ENCODE measurements around the gene CMPK1. TPM values are rescaled to one million over a fixed set of nuclear protein-coding genes. Genes with fewer than 3 reads are reported as not detected.

CMPK1 gene
- total and polyA plus RNA-seq, 2 of the 4 experiments (the other 2 are of a cell fraction), result 23.1 to 31.9 TPM

DNA sequence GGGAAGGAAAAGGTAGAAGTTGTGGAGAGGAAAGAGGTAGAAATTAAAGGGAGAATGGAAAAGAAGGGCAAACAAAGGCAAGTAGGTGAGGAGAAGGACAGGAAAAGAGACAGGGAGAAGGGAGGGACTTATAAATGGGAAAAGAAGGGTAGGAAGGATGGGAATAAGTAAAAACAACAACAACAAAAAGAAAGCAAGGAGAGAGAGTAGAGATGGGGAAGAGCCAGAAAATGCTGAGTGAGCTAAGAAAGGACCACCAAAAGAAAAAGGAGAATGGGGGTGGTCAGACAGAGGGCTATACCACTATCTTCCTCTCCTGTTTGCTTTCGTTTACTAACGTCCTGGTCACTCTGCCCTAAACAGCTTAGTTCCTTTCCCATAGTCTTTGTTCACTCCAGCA, 1.7 kb upstream of the CMPK1 start:
- H3K4ac ChIP-seq (ENCODE audit: low read depth, low read length), result no peak overlapping the region
- peaks cover 0 to 21% of the 10 kb centered on the region in 2 experiments; a peak in 3 of 4 replicates for H3K79me1 ChIP-seq (ENCODE audit: low read depth in 1 of 2, low read length in 2 of 2)
- H4K8ac ChIP-seq (ENCODE audit: low read depth in 2 of 2, low read length in 2 of 2), result no peak overlapping the region
- H3K23ac ChIP-seq (ENCODE audit: low read depth, low read length), result peak overlapping the region; percentile 41; the same call in 1 of the 2 replicates
- peaks cover 6% of the 10 kb centered on the region for H3K4me1 ChIP-seq (ENCODE audit: control insufficient read depth, insufficient read depth, low read length)
- H3K4me2 ChIP-seq (ENCODE audit: low read depth, low read length), result no peak overlapping the region
- H2AFZ ChIP-seq (replicated peaks; ENCODE audit: low read length, poor library complexity), result no peak overlapping the region
- H4K5ac ChIP-seq (ENCODE audit: low read depth, low read length), result no peak overlapping the region
- no peak overlapping the region for H2BK20ac ChIP-seq (ENCODE audit: low read depth, low read length)
- no peak overlapping the region for H3K56ac ChIP-seq (ENCODE audit: extremely low read depth, insufficient read depth, low read length)
- DNase-seq, result no peak
- no peak overlapping the region for H2AK9ac ChIP-seq (replicated peaks; ENCODE audit: low read depth, low read length, poor library complexity)
- H3K9me1 ChIP-seq (ENCODE audit: insufficient read depth, low read length), result peaks cover 10% of the 10 kb centered on the region
- H2BK120ac ChIP-seq (ENCODE audit: low read depth, low read length), result no peak overlapping the region
- intact Hi-C loops (cut with micrococcal nuclease), result loop anchor here (5.0 to 10.0 kb wide), 4 partner anchors 45 to 155 kb away; partner anchors contain the start of genes FOXD2 and PDZK1IP1
- in situ Hi-C loops (cut with MboI; ENCODE audit: low sequenced_read_pairs), result no loop called here
- no peak overlapping the region for H3K9ac ChIP-seq (ENCODE audit: low read depth, low read length)
- dilution Hi-C loops (cut with HindIII; ENCODE audit: low sequenced_read_pairs, unreplicated experiment), result no loop called here
- H2AK5ac ChIP-seq (ENCODE audit: low read depth, low read length), result no peak overlapping the region
- CTCF ChIA-PET, result interaction anchor here (0.7 kb wide), 1 partner anchor 65 kb away, joined by 3 read pairs; no protein-coding TSS in a partner anchor
- no peak overlapping the region for H3K4me3 ChIP-seq (ENCODE audit: insufficient read depth, low read depth, low read length)
- no TSS peak for BruUV-seq (replicated peaks)
- H4K20me1 ChIP-seq (ENCODE audit: insufficient read depth, low read length), result peaks cover 3% of the 10 kb centered on the region
- no peak overlapping the region for H3K18ac ChIP-seq (ENCODE audit: low read depth, low read length)
- WGBS, 2 experiments (ENCODE audit: extremely low coverage in 2 of 2, insufficient read length in 1 of 2), result no CpG with 5 or more reads among the region's 2 CpGs
- ATAC-seq (ENCODE audit: low read depth), result no peak
- no peak overlapping the region for H4K91ac ChIP-seq (ENCODE audit: insufficient read depth, low read depth, low read length)
- H3K36me3 ChIP-seq (ENCODE audit: control insufficient read depth, insufficient read depth, low read length), result no peaks in the 10 kb centered on the region
- TF ChIP-seq MXI1 (IDR thresholded peaks at IDR 0.05; ENCODE audit: borderline replicate concordance, low read depth, low read length), result no peak
- TF ChIP-seq CEBPB (IDR thresholded peaks at IDR 0.05; ENCODE audit: low read depth, low read length), result no peak
- no peak for TF ChIP-seq POLR2A (IDR thresholded peaks at IDR 0.05; ENCODE audit: low read depth, low read length)
- no peak for TF ChIP-seq CHD1 (IDR thresholded peaks at IDR 0.05; ENCODE audit: low read depth, low read length)
- TF ChIP-seq RFX5 (IDR thresholded peaks at IDR 0.05; ENCODE audit: low read depth, low read length), result no peak
- TF ChIP-seq ELK1 (IDR thresholded peaks at IDR 0.05; ENCODE audit: borderline replicate concordance, low read depth, low read length), result no peak
- TF ChIP-seq NFE2L2 (IDR thresholded peaks at IDR 0.05; ENCODE audit: low read depth, low read length), result no peak
- TF ChIP-seq, protein P1, sequence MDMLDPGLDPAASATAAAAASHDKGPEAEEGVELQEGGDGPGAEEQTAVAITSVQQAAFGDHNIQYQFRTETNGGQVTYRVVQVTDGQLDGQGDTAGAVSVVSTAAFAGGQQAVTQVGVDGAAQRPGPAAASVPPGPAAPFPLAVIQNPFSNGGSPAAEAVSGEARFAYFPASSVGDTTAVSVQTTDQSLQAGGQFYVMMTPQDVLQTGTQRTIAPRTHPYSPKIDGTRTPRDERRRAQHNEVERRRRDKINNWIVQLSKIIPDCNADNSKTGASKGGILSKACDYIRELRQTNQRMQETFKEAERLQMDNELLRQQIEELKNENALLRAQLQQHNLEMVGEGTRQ (IDR thresholded peaks at IDR 0.05; ENCODE audit: low read depth, low read length), result no peak
- TF ChIP-seq BHLHE40 (IDR thresholded peaks at IDR 0.05; ENCODE audit: low read depth, low read length), result no peak
- no peak for TF ChIP-seq SMC3 (IDR thresholded peaks at IDR 0.05; ENCODE audit: low read depth, low read length)
- TF ChIP-seq, protein P2, sequence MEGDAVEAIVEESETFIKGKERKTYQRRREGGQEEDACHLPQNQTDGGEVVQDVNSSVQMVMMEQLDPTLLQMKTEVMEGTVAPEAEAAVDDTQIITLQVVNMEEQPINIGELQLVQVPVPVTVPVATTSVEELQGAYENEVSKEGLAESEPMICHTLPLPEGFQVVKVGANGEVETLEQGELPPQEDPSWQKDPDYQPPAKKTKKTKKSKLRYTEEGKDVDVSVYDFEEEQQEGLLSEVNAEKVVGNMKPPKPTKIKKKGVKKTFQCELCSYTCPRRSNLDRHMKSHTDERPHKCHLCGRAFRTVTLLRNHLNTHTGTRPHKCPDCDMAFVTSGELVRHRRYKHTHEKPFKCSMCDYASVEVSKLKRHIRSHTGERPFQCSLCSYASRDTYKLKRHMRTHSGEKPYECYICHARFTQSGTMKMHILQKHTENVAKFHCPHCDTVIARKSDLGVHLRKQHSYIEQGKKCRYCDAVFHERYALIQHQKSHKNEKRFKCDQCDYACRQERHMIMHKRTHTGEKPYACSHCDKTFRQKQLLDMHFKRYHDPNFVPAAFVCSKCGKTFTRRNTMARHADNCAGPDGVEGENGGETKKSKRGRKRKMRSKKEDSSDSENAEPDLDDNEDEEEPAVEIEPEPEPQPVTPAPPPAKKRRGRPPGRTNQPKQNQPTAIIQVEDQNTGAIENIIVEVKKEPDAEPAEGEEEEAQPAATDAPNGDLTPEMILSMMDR (conservative IDR thresholded peaks at IDR 0.05; ENCODE audit: low read depth, low read length), result no peak
- TF ChIP-seq MAZ (IDR thresholded peaks at IDR 0.05; ENCODE audit: borderline replicate concordance, low read depth, low read length), result no peak
- no peak for TF ChIP-seq MAFK (IDR thresholded peaks at IDR 0.05; ENCODE audit: low read depth, low read length)
- H3K27ac ChIP-seq (ENCODE audit: insufficient read depth, low read length), result no peak overlapping the region
- no peaks in the 10 kb centered on the region for H3K9me3 ChIP-seq (ENCODE audit: control insufficient read depth, insufficient read depth, low read length)
- H3K14ac ChIP-seq (replicated peaks; ENCODE audit: low read depth, low read length), result no peak overlapping the region
- no peak overlapping the region for H2BK5ac ChIP-seq (ENCODE audit: low read depth, low read length, poor library complexity, severe bottlenecking)
- POLR2A ChIA-PET (ENCODE audit: unreplicated experiment), result no interaction called here
- no peaks in the 10 kb centered on the region for H3K27me3 ChIP-seq (ENCODE audit: control insufficient read depth, insufficient read depth, low read length)
- H2BK15ac ChIP-seq (ENCODE audit: low read depth, low read length), result no peak overlapping the region
